GM15510 (cell line): ENCODE results near the gene C18orf32.

ENCODE experiments used
- POLR2A ChIP-seq: IDR thresholded peaks from 3 replicates; pipeline ENCODE4 v1.6.1; 2011; ENCODE audit warnings: borderline replicate concordance; ENCODE audit not compliant: insufficient read length; ENCODE audit errors: extremely low read depth

Gene C18orf32

DNA sequence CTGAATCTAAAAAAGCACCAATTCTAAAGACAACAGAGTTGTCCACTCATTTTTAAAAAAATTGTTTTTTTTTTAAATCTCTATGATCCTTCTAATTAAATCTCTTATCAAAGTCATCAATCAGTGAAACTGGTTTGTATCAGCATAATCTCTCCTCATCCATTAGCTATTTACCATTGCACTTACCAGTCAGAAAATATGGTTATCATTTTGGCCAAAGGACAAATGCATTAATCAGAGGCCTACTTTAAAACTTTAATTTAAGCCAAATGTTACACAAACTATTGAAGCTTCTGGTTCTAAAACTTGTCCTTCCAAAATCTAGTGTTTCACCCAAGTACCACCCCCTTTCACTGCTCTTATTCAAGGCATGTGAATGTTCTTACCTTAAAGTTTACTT, 3.8 kb downstream of the C18orf32 start:
- TF ChIP-seq POLR2A: no peak

GRCh38 chr18:49481907-49482306, 5.1 kb downstream of the C18orf32 start:
- no peak for TF ChIP-seq POLR2A

DNA sequence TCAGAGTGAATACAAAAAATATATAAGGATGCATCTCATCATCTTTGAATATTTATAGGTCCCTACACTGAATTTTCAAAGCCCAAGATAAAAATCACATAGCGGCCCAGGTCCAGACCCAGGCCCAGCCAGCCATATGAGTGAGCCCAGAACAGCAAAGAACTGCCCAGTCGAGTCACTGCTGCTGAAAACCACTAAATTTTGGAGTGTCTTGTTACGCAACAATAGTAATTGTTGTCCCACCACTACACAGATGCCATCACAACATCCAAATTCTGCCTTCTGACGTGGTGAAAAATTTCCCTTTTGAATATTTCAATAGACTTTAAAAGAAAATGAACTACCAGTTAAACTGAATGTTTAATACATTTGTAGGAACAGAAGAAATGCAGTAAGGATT, 5.7 kb downstream of the C18orf32 start:
- TF ChIP-seq POLR2A: no peak

DNA sequence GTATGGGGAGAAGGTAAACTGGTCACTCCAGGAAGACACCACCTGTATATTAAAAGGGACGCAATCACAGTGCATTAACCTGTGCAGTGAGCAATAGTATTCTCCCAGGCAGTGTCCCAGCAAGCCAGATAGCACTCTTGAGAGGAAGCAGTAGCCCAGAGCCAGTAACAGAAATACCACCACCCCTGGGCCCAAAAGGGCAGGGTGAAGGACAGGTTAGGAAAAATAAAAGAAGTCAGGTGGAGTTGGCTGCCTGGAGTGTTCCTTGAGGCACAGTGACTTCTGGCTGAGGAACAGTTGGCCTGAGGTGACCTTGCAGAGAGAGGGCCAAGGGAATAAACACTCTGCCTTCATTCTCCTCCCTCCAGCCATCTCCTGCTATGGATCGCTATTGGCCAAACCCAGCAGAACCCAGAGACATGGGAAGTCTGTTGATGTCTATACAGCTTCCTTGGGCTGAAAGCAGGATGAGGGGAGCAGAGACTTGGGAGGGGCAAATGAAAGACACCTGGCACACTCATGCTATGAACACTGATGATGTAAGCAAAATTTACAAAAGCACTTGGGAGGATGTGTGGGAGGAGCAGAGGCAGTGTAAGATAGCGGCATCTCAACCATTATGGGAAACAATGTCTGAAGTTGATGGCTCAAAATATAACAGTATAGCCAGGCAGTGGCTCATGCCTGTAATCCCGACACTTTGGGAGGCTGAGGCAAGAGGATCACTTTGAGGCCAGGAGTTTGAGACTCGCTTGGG, 7.5 kb downstream of the C18orf32 start:
- no peak for TF ChIP-seq POLR2A

DNA sequence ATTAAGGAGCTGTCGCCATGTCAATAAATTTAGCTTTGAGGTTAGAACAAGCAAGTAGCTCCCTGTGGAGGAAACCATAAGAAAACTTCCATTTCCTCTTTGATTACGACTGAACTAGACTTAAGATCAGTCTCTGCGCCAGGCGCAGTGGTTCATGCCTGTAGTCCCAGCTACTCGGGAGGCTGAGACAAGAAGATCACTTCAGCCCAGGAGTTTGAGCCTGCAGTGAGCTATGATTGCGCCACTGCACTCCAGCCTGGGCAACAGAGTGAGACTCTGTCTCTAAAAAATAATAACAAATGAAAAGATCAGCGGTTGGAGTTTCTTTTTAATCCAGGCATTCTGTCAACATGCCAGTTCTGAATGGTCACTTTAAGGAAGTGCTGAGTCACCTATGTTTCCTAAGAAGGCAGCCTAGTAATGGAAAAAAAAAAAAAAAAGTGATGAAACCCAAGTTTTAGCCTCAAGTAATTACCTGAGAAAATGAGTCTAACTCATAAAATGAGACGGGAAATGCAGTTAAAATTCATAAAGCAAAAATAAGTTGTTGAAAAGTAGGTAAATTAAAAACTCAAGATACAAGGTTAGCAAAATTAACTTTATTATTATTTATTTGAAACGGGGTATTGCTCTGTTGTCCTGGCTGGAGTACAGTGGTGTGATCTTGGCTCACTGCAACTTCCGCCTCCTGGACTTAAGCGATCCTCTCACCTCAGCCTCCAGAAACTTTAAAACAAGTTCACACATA, 10.2 kb downstream of the C18orf32 start:
- TF ChIP-seq POLR2A: no peak

DNA sequence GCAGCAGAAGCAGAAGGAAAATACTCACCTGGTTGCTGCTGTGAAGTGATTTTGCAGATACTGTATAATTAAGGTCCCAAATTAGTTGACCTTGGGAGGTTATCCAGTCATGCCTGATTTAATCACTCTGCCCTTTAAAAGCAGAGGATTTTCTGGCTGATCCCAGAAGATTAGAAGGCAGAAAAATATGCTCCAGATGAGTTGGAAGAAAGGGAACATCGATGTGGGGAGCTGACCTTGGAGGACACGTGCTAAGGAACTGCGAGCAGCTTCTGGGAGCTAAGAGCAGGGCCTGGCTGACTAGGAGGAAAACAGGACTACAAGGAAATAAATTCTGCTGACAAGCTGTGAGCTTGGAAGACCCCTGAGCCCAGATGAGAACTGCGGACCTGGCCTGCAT, 13.3 kb downstream of the C18orf32 start:
- TF ChIP-seq POLR2A: no peak

DNA sequence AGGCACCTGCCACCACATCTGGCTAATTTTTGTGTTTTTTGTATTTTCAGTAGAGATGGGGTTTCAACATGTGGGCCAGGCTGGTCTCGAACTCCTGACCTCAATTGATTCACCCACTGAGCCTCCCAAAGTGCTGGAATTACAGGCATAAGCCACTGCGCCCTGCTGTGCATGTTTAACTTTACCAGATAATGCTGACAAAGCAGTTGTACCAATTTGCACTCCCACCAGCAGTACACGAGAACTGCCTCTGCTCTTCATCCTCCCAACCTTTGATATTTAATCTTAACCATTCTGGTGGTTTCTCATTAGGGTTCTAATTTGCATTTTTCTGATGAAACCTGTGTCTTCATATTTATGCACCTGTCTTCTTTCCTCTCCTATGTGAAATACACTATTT, 14.6 kb downstream of the C18orf32 start:
- no peak for TF ChIP-seq POLR2A

- no peak for TF ChIP-seq POLR2A
Measured at GRCh38 chr18:49471532-49471931, 15.5 kb downstream of the C18orf32 start.

GRCh38 chr18:49467599-49467998, 19.4 kb downstream of the C18orf32 start:
- no peak for TF ChIP-seq POLR2A

DNA sequence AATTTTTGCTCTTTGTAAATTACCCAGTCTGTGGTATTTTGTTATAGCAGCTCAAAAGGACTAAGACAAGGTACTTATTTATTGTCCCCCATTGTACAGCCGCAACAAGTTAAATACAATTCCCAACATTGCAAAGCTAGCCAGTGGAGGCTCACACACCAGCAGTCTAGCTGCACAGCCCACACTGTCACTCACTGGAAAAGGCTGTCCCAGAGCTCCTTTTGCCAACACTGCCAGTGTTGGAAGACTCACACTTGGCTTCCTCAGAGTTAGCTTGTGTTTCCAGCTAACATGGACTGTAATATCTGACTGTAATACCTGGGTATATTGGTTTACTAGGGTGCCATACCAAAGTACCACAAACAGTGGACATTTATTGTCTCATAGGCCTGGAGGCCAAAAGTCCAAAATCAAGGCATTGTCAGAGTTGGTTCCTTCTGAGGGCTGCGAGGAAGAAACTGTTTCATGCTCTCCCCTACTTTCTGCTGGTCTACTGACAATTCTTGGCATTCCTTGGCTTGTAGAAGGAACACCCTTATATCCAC, 19.9 kb downstream of the C18orf32 start:
- no peak for TF ChIP-seq POLR2A

DNA sequence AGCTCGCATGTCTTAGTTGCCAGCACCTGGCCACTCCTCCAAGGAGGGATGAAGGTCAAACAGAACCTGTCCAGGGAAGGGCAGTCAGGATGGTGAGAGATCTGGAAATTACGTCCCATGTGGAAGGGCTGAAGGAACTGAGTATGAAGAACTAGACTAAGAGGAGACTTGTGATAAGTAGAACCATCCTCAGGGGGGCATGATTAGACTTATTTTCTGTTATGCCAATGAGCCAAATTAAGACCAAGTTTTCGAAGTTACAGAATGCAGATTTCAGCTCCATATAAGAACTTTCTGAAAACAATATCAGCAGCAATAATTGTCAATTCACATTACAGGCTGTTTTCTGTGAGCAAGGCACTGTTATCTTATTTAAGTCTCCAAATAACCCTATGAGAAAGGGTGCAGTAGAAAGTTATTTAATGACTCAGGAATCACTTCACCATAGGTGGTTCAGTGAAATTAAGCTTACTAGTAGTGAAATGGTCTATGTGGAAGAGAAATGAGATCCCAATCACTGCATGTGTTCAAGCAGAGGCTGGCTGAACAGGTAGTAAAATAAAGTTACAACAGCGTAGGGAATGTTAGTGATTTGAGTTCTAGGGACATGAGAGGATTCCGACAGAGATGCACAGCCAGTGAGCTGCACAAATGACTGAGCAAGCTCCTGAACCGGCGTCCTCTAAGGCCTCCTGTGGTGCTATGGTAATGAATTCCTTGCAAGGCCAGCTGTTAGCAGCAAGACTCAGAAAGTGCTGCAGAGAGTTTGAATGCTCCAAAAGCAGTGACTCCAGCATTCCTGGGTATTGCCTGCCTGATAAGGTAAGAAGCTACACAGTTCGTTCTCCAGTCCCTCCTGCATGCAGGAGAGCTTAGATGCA, 22.1 kb downstream of the C18orf32 start:
- TF ChIP-seq POLR2A: no peak

GRCh38 chr18:49461602-49461977, 25.4 kb downstream of the C18orf32 start:
- TF ChIP-seq POLR2A: no peak

DNA sequence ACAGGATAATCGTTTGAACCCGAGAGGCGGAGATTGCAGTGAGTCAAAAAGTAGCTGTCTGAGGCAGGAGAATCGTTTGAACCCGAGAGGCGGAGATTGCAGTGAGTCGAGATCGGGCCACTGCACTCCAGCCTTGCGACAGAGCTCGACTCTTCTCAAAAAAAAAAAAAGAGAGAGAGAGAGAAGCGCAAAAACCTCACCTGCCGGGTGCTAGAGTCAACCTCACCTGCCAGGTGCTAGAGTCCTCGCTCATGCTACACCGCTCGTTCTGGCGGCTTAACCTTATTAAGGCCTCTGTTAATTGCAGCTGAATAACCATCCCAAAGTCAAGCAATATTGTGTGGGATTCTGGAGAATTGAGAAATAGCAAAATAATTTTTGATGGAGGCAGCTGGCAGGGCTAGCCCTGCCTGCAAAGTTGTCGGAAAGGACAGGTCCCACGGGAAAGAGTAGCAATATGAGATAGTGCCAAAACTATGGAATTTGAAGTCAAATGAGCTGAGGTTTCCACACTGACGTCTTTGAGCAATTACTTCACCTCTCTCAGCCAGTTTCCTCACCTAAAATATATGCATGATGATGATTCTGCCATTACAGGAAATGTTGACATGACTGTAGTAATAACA, 25.9 kb downstream of the C18orf32 start:
- TF ChIP-seq POLR2A: no peak

DNA sequence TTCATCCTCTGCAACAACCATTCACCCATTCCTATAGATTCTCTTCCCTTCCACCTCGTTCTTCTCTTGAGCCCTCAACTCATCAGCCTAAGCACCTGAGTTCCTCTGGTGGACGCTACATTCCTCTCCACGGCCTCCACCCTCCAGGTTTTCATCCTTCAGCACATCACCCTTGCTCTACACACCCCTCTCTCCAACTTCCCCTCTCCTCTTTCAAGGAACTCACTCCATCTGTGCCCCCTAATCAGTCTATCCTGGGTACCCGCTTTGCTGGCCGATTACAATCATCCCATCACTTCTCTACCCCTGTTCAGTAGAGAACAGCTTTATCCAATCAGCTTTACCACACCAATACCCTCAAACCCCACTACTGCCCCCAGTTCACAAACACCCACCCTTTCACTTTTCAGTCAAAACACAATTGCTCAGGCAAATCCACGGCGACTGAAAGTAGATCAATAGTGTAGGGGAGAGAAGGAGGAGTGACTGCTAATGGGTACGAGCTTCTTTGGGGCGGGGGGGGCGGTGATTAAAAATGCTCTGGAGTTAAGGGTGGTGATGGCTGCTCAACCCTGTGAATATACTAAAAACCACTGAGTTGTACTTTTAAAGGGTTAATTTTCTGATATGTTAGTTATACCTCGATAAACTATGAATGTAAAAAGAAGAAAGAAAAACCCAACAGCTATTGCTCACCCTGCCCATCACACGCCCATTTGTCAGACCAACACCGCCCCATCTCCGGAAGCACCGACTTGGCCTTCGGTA, 27.4 kb downstream of the C18orf32 start:
- no peak for TF ChIP-seq POLR2A
